ENCODE data around the gene VSIR.

The VSIR gene

GRCh38 chr10:71806704-71807556, 33.6 kb upstream of the VSIR start:
- no peak for DNase-seq (ENCODE audit: low read depth)

GRCh38 chr10:71805776-71806703, 32.7 kb upstream of the VSIR start:
- DNase-seq (ENCODE audit: low read depth) = no peak

- DNase-seq (ENCODE audit: low read depth) = no peak
These were observed 30.8 kb upstream of the VSIR start for GRCh38 chr10:71804077-71804476.

GRCh38 chr10:71802715-71803488, 29.6 kb upstream of the VSIR start:
- DNase-seq (ENCODE audit: low read depth) = no peak

- no peak for DNase-seq (ENCODE audit: low read depth)
These were observed 28.9 kb upstream of the VSIR start for GRCh38 chr10:71802235-71802634.

GRCh38 chr10:71801361-71801760, 28.0 kb upstream of the VSIR start:
- DNase-seq (ENCODE audit: low read depth) = no peak

GRCh38 chr10:71799608-71800453, 26.5 kb upstream of the VSIR start:
- DNase-seq (ENCODE audit: low read depth) = no peak

- DNase-seq (ENCODE audit: low read depth) = no peak
These were observed 25.8 kb upstream of the VSIR start for GRCh38 chr10:71799112-71799511.

GRCh38 chr10:71798308-71798624, 24.9 kb upstream of the VSIR start:
- no peak for DNase-seq (ENCODE audit: low read depth)

- no peak for DNase-seq (ENCODE audit: low read depth)
These were observed 24.4 kb upstream of the VSIR start for GRCh38 chr10:71797533-71798307.

- no peak for DNase-seq (ENCODE audit: low read depth)
These were observed 23.6 kb upstream of the VSIR start for GRCh38 chr10:71796749-71797405.

- DNase-seq (ENCODE audit: low read depth) = no peak
These were observed 21.9 kb upstream of the VSIR start for GRCh38 chr10:71795248-71795647.

GRCh38 chr10:71790749-71791440, 17.6 kb upstream of the VSIR start:
- DNase-seq (ENCODE audit: low read depth) = no peak

GRCh38 chr10:71789871-71790270, 16.6 kb upstream of the VSIR start:
- no peak for DNase-seq (ENCODE audit: low read depth)

GRCh38 chr10:71788954-71789353, 15.6 kb upstream of the VSIR start:
- DNase-seq (ENCODE audit: low read depth) = no peak

- DNase-seq (ENCODE audit: low read depth) = no peak
These were observed 11.5 kb upstream of the VSIR start for GRCh38 chr10:71784679-71785272.

GRCh38 chr10:71783917-71784678, 10.8 kb upstream of the VSIR start:
- DNase-seq (ENCODE audit: low read depth) = no peak

- no peak for DNase-seq (ENCODE audit: low read depth)
These were observed 9.7 kb upstream of the VSIR start for GRCh38 chr10:71782917-71783490.

Data from T follicular helper cell (primary cell).